GM12878 (cell line): ENCODE results near the gene TNFRSF6B.

Experiments used
- BHLHE40 ChIP-seq, 2 experiments: fragments of 450-650 bp in 1 of 2; IDR thresholded peaks; 2 replicates each; pipeline ENCODE4 v1.6.1; 2011 to 2017; ENCODE audit warnings: low read depth in 2 of 2, borderline replicate concordance in 1 of 2, improper control_type of control experiment in 1 of 2, low read length in 1 of 2, mild to moderate bottlenecking in 1 of 2
- ESRRA ChIP-seq: IDR thresholded peaks from 2 replicates; pipeline ENCODE4 v1.6.1; 2012; ENCODE audit warnings: mild to moderate bottlenecking, low read length, improper control_type of control experiment
- HCFC1 ChIP-seq: fragments of 150-350 bp; IDR thresholded peaks from 2 replicates; pipeline ENCODE4 v1.6.1; 2014; ENCODE audit warnings: low read length
- JUND ChIP-seq: IDR thresholded peaks from 2 replicates; pipeline ENCODE4 v1.6.1; 2012; ENCODE audit warnings: low read depth, mild to moderate bottlenecking, low read length, improper control_type of control experiment, moderate library complexity
- ZNF384 ChIP-seq: IDR thresholded peaks from 2 replicates; pipeline ENCODE4 v1.6.1; 2012; ENCODE audit warnings: low read depth, mild to moderate bottlenecking, low read length, improper control_type of control experiment, borderline replicate concordance
- TF ChIP-seq, protein P1 (sequence below), 3 experiments: IDR thresholded peaks in 2 of 3; conservative IDR thresholded peaks in 1 of 3; 2 replicates each; pipeline ENCODE4 v1.5.1; 2011; ENCODE audit warnings: low read depth in 3 of 3, low read length in 3 of 3, mild to moderate bottlenecking in 3 of 3, control low read depth in 2 of 3, moderate library complexity in 2 of 3, inconsistent platforms in 1 of 3, mixed read lengths in 1 of 3; ENCODE audit not compliant: control insufficient read depth in 2 of 3, insufficient read depth in 1 of 3; ENCODE audit errors: extremely low read depth in 1 of 3
- TF ChIP-seq, protein P2 (sequence below): IDR thresholded peaks from 2 replicates; pipeline ENCODE4 v1.6.1; 2011; ENCODE audit warnings: borderline replicate concordance, low read depth, mild to moderate bottlenecking, moderate library complexity, low read length; ENCODE audit not compliant: insufficient read depth, poor library complexity, severe bottlenecking
- TF ChIP-seq, protein P3 (sequence below): IDR thresholded peaks from 2 replicates; pipeline ENCODE4 v1.6.1; 2012; ENCODE audit warnings: mild to moderate bottlenecking, low read depth, low read length

DNA sequence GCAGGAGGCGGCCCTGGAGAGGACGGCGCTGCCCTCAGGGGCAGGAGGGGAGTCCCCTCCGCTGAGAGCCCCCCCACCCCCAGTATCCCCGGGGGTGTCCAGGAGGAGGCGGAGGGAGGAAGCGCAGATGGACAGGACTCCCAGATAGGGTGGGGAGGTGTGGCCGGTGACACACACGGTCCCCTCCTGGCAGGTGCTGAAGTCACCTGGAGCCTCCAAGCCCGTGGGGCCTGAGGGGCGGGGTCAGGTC is 44.6 kb upstream of the TNFRSF6B start:
- TF ChIP-seq, protein P1, sequence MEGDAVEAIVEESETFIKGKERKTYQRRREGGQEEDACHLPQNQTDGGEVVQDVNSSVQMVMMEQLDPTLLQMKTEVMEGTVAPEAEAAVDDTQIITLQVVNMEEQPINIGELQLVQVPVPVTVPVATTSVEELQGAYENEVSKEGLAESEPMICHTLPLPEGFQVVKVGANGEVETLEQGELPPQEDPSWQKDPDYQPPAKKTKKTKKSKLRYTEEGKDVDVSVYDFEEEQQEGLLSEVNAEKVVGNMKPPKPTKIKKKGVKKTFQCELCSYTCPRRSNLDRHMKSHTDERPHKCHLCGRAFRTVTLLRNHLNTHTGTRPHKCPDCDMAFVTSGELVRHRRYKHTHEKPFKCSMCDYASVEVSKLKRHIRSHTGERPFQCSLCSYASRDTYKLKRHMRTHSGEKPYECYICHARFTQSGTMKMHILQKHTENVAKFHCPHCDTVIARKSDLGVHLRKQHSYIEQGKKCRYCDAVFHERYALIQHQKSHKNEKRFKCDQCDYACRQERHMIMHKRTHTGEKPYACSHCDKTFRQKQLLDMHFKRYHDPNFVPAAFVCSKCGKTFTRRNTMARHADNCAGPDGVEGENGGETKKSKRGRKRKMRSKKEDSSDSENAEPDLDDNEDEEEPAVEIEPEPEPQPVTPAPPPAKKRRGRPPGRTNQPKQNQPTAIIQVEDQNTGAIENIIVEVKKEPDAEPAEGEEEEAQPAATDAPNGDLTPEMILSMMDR (IDR thresholded peaks at IDR 0.05 in 2 of 3, conservative IDR thresholded peaks at IDR 0.05 in 1 of 3; ENCODE audit: control insufficient read depth in 2 of 3, extremely low read depth in 1 of 3, insufficient read depth in 1 of 3, low read depth in 3 of 3, low read length in 3 of 3), result no peak
- TF ChIP-seq ZNF384, result no peak
- TF ChIP-seq, protein P2, sequence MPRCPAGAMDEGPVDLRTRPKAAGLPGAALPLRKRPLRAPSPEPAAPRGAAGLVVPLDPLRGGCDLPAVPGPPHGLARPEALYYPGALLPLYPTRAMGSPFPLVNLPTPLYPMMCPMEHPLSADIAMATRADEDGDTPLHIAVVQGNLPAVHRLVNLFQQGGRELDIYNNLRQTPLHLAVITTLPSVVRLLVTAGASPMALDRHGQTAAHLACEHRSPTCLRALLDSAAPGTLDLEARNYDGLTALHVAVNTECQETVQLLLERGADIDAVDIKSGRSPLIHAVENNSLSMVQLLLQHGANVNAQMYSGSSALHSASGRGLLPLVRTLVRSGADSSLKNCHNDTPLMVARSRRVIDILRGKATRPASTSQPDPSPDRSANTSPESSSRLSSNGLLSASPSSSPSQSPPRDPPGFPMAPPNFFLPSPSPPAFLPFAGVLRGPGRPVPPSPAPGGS, result no peak
- TF ChIP-seq JUND, result no peak
- TF ChIP-seq ESRRA, result no peak
- TF ChIP-seq BHLHE40 (IDR thresholded peaks at IDR 0.05; ENCODE audit: borderline replicate concordance in 1 of 2, low read depth in 2 of 2, low read length in 1 of 2), result no peak
- TF ChIP-seq HCFC1, result no peak
- TF ChIP-seq, protein P3, sequence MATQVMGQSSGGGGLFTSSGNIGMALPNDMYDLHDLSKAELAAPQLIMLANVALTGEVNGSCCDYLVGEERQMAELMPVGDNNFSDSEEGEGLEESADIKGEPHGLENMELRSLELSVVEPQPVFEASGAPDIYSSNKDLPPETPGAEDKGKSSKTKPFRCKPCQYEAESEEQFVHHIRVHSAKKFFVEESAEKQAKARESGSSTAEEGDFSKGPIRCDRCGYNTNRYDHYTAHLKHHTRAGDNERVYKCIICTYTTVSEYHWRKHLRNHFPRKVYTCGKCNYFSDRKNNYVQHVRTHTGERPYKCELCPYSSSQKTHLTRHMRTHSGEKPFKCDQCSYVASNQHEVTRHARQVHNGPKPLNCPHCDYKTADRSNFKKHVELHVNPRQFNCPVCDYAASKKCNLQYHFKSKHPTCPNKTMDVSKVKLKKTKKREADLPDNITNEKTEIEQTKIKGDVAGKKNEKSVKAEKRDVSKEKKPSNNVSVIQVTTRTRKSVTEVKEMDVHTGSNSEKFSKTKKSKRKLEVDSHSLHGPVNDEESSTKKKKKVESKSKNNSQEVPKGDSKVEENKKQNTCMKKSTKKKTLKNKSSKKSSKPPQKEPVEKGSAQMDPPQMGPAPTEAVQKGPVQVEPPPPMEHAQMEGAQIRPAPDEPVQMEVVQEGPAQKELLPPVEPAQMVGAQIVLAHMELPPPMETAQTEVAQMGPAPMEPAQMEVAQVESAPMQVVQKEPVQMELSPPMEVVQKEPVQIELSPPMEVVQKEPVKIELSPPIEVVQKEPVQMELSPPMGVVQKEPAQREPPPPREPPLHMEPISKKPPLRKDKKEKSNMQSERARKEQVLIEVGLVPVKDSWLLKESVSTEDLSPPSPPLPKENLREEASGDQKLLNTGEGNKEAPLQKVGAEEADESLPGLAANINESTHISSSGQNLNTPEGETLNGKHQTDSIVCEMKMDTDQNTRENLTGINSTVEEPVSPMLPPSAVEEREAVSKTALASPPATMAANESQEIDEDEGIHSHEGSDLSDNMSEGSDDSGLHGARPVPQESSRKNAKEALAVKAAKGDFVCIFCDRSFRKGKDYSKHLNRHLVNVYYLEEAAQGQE, result no peak
